ENCODE data around the gene HS6ST1. TPM values are rescaled to one million over a fixed set of nuclear protein-coding genes. Genes with fewer than 3 reads are reported as not detected.

The HS6ST1 gene
- polyA plus RNA-seq, 1 experiment = 22.4 TPM

- Histone ChIP-seq H3K4me3 (ENCODE audit: low read depth, low read length) (no peak overlapping the region), H3K27ac (ENCODE audit: low read depth, low read length) (peak overlapping the region; percentile 0), H3K9me3 (ENCODE audit: control insufficient read depth, insufficient read depth, low read length) (peaks cover 15% of the 10 kb centered on the region; the same call in 1 of the 2 replicates), H3K27me3 (ENCODE audit: control insufficient read depth, insufficient read depth, low read length) (no peaks in the 10 kb centered on the region)
- DNase-seq (ENCODE audit: low read depth, low spot score) = no peak
- TF ChIP-seq CTCF (IDR thresholded peaks at IDR 0.05; ENCODE audit: low read depth, low read length) = no peak
- ChIA-PET CTCF (no interaction called here), POLR2A (interaction anchor here (2.7 kb wide), 1 partner anchor 13 kb away, joined by 14 read pairs; no protein-coding TSS in a partner anchor)
Measured at GRCh38 chr2:128361376-128362131, 42.9 kb upstream of the HS6ST1 start.

- DNase-seq (ENCODE audit: low read depth, low spot score) = no peak
- no peak overlapping the region for H3K27ac ChIP-seq (ENCODE audit: low read depth, low read length)
- no peak for TF ChIP-seq CTCF (IDR thresholded peaks at IDR 0.05; ENCODE audit: low read depth, low read length)
- ChIA-PET CTCF (no interaction called here), POLR2A (no interaction called here)
- H3K27me3 ChIP-seq (ENCODE audit: control insufficient read depth, insufficient read depth, low read length) = no peaks in the 10 kb centered on the region
- no peak overlapping the region for H3K4me3 ChIP-seq (ENCODE audit: low read depth, low read length)
- peaks cover 15% of the 10 kb centered on the region; the same call in 1 of the 2 replicates for H3K9me3 ChIP-seq (ENCODE audit: control insufficient read depth, insufficient read depth, low read length)
Measured at GRCh38 chr2:128360711-128361110, 42.0 kb upstream of the HS6ST1 start.

GRCh38 chr2:128359841-128360240 is 41.2 kb upstream of the HS6ST1 start:
- ChIA-PET CTCF (no interaction called here), POLR2A (no interaction called here)
- Histone ChIP-seq H3K27ac (ENCODE audit: low read depth, low read length) (no peak overlapping the region), H3K27me3 (ENCODE audit: control insufficient read depth, insufficient read depth, low read length) (no peaks in the 10 kb centered on the region), H3K9me3 (ENCODE audit: control insufficient read depth, insufficient read depth, low read length) (peaks cover 15% of the 10 kb centered on the region; the same call in 1 of the 2 replicates), H3K4me3 (ENCODE audit: low read depth, low read length) (no peak overlapping the region)
- no peak for DNase-seq (ENCODE audit: low read depth, low spot score)
- TF ChIP-seq CTCF (IDR thresholded peaks at IDR 0.05; ENCODE audit: low read depth, low read length) = no peak

DNA sequence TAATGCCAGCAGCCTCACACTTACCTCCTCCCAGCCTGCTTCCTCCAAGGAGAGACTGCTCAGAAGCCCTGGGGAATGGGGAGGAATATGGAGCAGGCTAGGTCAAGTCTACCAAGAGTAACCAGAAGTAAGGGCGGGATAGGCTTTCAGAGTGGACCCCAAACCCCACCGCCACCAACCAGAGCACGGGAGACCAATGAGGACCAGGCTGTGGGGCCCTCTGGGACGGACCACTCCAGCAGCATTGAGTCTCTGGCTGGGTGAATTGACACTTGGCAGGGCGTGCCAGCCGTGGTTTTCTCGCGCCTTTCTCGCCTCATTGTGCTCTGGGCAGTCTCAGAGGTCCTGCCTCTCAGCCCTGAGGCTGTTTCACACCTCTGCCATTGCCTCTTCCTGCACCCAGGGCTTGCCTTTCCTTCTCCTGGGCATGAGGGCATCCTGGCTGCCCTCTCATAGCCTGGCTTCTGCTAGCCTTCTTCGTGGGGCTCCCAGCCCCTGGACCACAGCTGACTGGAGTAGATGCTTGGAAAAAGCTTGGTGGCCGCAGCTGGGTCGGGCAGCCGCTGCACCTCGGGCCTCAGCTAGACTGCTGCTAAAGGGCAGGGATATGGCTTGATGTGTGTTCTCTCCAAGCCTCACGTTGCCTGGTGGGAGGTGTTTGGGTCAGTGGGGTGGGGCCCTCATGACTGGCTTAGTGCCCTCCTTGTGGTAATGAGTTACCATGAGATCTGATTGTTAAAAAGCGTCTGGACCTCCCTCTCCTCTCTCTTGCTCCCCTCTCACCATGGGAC is 40.5 kb upstream of the HS6ST1 start:
- Histone ChIP-seq H3K9me3 (ENCODE audit: control insufficient read depth, insufficient read depth, low read length) (peaks cover 17% of the 10 kb centered on the region), H3K27me3 (ENCODE audit: control insufficient read depth, insufficient read depth, low read length) (no peaks in the 10 kb centered on the region), H3K27ac (ENCODE audit: low read depth, low read length) (no peak overlapping the region), H3K4me3 (ENCODE audit: low read depth, low read length) (no peak overlapping the region)
- DNase-seq (ENCODE audit: low read depth, low spot score) = no peak
- TF ChIP-seq CTCF (IDR thresholded peaks at IDR 0.05; ENCODE audit: low read depth, low read length) = no peak
- POLR2A ChIA-PET = no interaction called here
- CTCF ChIA-PET = no interaction called here
